ENCODE measurements around the gene FOXP1.
A peak's percentile ranks its signal among the peaks of the same experiment; 100 is the strongest.

The FOXP1 gene

DNA sequence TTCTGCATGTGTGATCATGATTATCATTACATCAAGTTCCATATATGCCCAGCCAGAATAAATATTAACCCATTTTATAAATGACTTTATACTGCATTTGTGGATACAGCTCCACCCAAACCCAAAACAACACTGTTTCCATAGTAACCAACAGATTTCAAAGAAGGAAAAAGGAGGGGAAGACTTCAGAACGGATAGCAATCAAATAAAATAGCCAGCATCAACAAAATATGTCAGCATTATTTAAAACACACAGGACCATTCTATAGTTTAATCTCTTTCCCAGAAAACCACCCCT is 114.4 kb downstream of the FOXP1 start:
- no peaks in the 10 kb centered on the region for H3K9me3 Mint-ChIP-seq
- DNase-seq (ENCODE audit: low spot score in 2 of 2): no peak
- H3K4me3 Mint-ChIP-seq: no peak overlapping the region
- H3K4me1 Mint-ChIP-seq: peaks cover 50% of the 10 kb centered on the region
- H3K27ac Mint-ChIP-seq (ENCODE audit: low read depth): no peak overlapping the region
- ATAC-seq (replicated peaks; ENCODE audit: extremely low read depth, poor library complexity, severe bottlenecking): no peak
- H3K36me3 Mint-ChIP-seq (ENCODE audit: insufficient read depth): peaks cover 5% of the 10 kb centered on the region
- H3K27me3 Mint-ChIP-seq: no peaks in the 10 kb centered on the region

DNA sequence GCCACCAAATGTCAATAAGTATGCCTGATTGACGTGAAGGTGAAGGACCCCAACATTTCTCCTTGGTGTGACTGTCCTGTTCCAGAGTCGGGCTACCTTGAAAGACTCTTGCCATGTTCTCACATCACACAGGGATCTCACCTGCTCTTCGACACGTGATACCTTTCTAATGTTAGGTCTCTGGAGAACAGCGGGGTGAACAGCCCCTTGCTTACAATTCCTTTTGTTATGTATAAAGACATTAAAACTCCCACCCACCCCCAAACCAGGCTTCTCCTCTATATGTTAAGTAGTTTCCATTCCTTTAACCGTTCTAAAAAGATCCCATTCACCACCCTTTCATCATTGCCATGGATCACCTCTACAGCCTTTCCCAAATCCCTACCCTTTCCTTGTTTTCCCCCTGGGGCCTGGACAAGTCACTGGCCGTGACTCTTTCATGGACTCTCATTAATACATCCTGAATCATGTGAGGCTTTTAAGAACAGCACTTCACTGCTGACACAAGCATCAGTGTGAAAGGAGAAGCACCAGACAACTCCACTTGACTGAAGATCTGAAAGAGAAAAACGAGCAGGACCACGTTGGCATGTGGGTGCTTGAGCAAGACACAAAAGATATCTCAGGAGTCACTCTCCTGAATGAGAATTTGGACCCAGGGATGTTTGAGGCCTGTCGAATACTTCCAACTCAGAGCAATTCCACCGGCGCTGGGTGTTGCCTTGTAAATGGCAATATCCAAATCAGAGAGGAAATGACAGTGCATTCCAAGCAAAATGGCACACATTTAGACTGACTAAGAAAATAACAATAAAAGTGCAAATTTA is 115.0 kb downstream of the FOXP1 start:
- peaks cover 49% of the 10 kb centered on the region for H3K4me1 Mint-ChIP-seq
- DNase-seq (ENCODE audit: low spot score in 2 of 2): no peak
- H3K9me3 Mint-ChIP-seq: no peaks in the 10 kb centered on the region
- no peak for ATAC-seq (replicated peaks; ENCODE audit: extremely low read depth, poor library complexity, severe bottlenecking)
- peak overlapping the region; percentile 7 for H3K27ac Mint-ChIP-seq (ENCODE audit: low read depth)
- peaks cover 5% of the 10 kb centered on the region for H3K36me3 Mint-ChIP-seq (ENCODE audit: insufficient read depth)
- H3K27me3 Mint-ChIP-seq: no peaks in the 10 kb centered on the region
- H3K4me3 Mint-ChIP-seq: no peak overlapping the region

DNA sequence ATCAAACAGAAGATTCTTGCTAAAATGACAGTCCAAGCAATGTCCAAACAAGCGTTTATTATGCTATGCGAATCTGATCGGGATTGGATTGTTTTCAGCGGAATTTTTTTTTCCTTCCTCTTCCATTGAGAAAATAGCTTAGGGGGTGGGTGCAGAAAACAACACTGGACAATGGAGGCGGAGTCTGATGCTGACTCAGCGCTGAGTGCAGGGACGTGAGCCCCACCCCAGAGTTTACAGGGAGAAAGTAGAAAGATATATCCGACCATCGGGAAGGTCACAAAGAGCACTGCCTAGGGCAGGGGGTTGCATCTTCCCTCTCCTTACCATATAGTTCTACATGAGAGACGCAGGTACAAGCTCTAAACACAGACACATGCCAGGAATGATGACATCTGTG is 117.0 kb downstream of the FOXP1 start:
- ATAC-seq (replicated peaks; ENCODE audit: extremely low read depth, poor library complexity, severe bottlenecking) (no peak), DNase-seq (ENCODE audit: low spot score in 2 of 2) (no peak)
- Mint-ChIP-seq H3K4me1 (peaks cover 54% of the 10 kb centered on the region), H3K36me3 (ENCODE audit: insufficient read depth) (peaks cover 9% of the 10 kb centered on the region), H3K27ac (ENCODE audit: low read depth) (no peak overlapping the region), H3K27me3 (no peaks in the 10 kb centered on the region), H3K4me3 (no peak overlapping the region), H3K9me3 (no peaks in the 10 kb centered on the region)

DNA sequence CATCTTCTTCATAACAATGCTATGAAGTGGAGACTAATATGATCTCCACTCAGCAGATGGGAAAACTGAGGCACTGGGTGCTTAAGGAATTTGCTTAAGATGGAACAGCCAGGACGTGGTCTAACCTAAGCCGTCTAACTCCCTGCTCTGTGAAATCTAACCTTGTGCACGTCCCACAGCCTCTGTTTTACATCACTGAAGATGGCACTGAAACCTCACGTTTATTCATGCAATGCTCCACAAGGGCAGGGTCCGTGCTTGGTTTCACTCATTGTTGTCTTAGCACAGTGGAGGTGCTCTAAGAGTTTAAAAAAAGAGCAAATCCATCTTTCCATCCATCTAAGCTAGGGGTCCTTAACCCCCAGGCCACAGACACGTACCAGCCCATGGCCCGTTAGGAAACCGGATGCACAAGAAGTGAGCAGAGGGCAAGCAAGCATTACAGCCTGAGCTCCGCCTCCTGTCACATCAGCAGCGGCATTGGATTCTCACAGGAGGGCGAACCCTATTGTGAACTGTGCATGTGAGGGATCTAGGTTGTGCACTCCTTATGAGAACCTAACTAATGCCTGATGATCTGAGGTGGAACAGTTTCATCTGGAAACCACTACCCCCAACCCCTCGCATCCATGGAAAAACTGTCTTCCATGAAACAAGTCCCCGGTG is 118.0 kb downstream of the FOXP1 start:
- Mint-ChIP-seq H3K36me3 (ENCODE audit: insufficient read depth) (peaks cover 9% of the 10 kb centered on the region), H3K4me1 (peaks cover 63% of the 10 kb centered on the region), H3K4me3 (no peak overlapping the region), H3K27ac (ENCODE audit: low read depth) (no peak overlapping the region), H3K27me3 (no peaks in the 10 kb centered on the region), H3K9me3 (no peaks in the 10 kb centered on the region)
- DNase-seq (ENCODE audit: low spot score in 2 of 2) (no peak), ATAC-seq (replicated peaks; ENCODE audit: extremely low read depth, poor library complexity, severe bottlenecking) (no peak)

DNA sequence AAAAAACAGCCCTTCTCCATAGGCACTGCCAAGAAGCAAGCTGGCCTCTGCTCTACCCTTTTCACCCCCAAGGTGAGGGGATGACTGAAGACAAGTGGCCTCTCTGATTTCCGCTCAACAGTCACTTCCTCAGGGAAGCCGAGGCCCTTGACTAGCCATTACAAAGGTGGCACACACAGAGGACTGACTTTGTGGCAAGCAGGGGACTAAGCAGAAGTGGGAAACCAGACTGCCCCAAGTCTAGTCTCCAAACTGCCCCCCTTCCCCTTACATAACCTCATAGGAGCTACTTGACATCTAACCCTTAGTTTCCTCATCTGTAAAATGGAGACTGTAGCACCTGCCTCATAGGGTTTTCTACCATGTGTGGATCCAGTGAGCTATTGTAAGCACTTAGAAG is 118.9 kb downstream of the FOXP1 start:
- Mint-ChIP-seq H3K27me3 (no peaks in the 10 kb centered on the region), H3K27ac (ENCODE audit: low read depth) (no peak overlapping the region), H3K4me3 (no peak overlapping the region), H3K36me3 (ENCODE audit: insufficient read depth) (peaks cover 9% of the 10 kb centered on the region), H3K4me1 (peaks cover 54% of the 10 kb centered on the region), H3K9me3 (no peaks in the 10 kb centered on the region)
- ATAC-seq (replicated peaks; ENCODE audit: extremely low read depth, poor library complexity, severe bottlenecking) (no peak), DNase-seq (ENCODE audit: low spot score in 2 of 2) (no peak)

DNA sequence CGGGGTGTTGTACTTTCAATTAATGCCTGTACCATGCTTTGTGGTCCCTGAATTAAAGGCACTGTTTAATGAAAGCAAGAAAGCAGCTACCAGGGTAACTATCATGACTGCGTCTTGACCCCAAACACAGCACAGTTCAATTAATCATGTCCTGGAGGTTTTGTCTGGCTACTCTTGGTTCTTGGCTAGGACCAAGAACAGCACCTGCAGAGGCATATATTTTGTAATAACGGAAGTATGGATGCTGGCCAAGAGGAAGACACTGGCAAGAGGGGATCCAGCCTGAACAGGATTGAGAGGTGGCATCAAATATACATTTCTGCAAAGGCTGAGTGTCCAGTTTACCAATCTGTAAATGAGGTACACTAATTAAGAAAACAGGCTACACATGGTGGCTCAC is 119.9 kb downstream of the FOXP1 start:
- Mint-ChIP-seq H3K36me3 (ENCODE audit: insufficient read depth) (peaks cover 9% of the 10 kb centered on the region), H3K27ac (ENCODE audit: low read depth) (no peak overlapping the region), H3K4me1 (peaks cover 44% of the 10 kb centered on the region), H3K27me3 (no peaks in the 10 kb centered on the region), H3K4me3 (no peak overlapping the region), H3K9me3 (no peaks in the 10 kb centered on the region)
- ATAC-seq (replicated peaks; ENCODE audit: extremely low read depth, poor library complexity, severe bottlenecking) (no peak), DNase-seq (ENCODE audit: low spot score in 2 of 2) (no peak)

DNA sequence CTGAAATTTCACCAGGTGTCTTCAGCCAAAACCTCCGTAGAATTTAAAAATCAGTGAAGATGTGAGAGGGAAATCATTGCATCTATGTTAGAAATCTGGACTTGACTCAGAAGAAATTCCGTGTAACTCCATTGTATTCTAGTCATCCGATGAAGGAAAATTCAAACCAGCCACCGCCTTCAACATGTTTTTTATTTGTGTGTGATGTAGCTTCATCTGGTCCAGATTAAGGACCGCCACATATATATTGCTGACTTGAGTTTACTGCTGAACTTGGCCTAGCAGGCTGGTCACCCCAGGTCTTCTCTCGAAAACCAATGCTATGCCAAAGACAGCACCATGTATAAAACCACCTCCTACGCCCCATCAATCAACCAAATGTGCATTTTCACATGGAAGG is 120.9 kb downstream of the FOXP1 start:
- DNase-seq (ENCODE audit: low spot score in 2 of 2) (no peak), ATAC-seq (replicated peaks; ENCODE audit: extremely low read depth, poor library complexity, severe bottlenecking) (no peak)
- H3K27ac Mint-ChIP-seq (ENCODE audit: low read depth): no peak overlapping the region
- no peak overlapping the region for H3K4me3 Mint-ChIP-seq
- peaks cover 6% of the 10 kb centered on the region for H3K36me3 Mint-ChIP-seq (ENCODE audit: insufficient read depth)
- H3K27me3 Mint-ChIP-seq: no peaks in the 10 kb centered on the region
- H3K9me3 Mint-ChIP-seq: no peaks in the 10 kb centered on the region
- peaks cover 47% of the 10 kb centered on the region for H3K4me1 Mint-ChIP-seq

DNA sequence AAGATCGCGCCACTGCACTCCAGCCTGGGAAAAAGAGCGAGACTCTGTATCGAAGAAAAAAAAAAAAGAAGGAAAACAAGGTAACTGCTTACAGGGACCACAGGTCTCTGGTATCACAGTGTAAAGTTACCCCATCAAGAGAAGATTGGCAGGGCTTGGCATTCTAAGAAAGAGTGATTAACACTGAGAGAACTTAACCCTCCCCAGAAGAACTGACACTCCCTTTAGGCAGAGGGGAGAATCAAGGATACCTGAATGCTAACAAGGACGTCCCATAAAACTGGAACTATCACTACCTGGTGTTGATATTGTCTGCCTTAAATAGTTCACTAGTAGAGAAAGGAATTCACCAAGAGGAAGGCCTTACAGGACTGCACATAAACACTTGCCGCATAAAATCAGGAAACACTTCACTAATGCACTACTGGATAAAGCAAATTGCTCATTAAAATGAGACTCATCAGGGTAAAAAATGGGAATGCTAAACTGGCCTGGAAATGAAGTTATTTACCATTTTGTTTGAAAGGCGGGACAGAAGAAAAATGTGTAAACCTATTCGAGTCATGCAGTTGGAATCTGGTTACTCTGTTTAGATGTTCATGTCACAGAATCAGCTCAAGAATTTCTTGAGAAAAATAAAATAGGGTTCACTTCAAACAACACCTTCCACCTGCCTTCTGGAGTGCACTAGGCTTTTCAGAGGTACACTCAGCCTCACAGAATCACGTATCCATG is 121.6 kb downstream of the FOXP1 start:
- no peaks in the 10 kb centered on the region for H3K27me3 Mint-ChIP-seq
- H3K4me3 Mint-ChIP-seq: no peak overlapping the region
- peaks cover 6% of the 10 kb centered on the region for H3K36me3 Mint-ChIP-seq (ENCODE audit: insufficient read depth)
- H3K4me1 Mint-ChIP-seq: peaks cover 54% of the 10 kb centered on the region
- DNase-seq (ENCODE audit: low spot score in 2 of 2): no peak
- ATAC-seq (replicated peaks; ENCODE audit: extremely low read depth, poor library complexity, severe bottlenecking): no peak
- H3K27ac Mint-ChIP-seq (ENCODE audit: low read depth): peak overlapping the region; percentile 50
- H3K9me3 Mint-ChIP-seq: no peaks in the 10 kb centered on the region

DNA sequence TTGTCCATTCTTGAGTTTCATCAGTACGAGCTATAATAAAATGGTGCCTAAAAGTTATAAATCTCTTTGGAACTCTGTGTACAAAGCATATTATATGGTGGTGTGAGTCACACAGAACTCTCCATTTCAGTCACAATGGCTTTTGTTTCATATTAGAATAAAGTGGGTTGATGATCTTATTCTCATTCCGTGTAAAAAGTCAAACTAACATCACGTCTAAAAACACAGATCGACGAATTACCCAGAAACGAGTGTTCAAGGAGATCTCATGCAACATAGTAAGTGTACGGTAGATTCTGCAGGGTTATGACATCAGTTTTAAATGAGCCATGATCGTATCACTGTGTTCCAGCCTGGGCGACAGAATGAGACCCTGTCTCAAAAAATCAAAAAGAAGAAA is 122.4 kb downstream of the FOXP1 start:
- Mint-ChIP-seq H3K27ac (ENCODE audit: low read depth) (peak overlapping the region; percentile 50), H3K9me3 (no peaks in the 10 kb centered on the region), H3K4me3 (no peak overlapping the region), H3K27me3 (no peaks in the 10 kb centered on the region), H3K4me1 (peaks cover 59% of the 10 kb centered on the region), H3K36me3 (ENCODE audit: insufficient read depth) (peaks cover 6% of the 10 kb centered on the region)
- DNase-seq (ENCODE audit: low spot score in 2 of 2): no peak
- ATAC-seq (replicated peaks; ENCODE audit: extremely low read depth, poor library complexity, severe bottlenecking): no peak

DNA sequence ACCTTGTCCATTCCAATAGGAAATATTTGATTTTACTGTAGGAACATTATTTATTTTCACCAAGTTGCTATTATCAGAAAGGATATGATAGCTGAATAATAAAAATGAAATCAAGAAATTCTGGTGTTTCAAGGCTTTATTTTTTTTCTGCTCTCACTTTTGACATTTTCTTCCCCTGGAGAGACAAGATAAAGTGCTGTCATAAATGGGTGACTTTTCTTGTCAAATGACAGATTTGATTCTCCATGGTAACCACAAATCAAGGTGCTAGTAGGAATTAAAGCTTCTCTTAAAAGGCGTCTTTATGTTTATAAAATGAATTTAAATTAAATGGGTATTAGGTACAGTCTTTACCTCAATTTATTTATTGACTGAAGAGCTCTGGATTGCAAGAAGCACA is 124.6 kb downstream of the FOXP1 start:
- H3K27ac Mint-ChIP-seq (ENCODE audit: low read depth): no peak overlapping the region

DNA sequence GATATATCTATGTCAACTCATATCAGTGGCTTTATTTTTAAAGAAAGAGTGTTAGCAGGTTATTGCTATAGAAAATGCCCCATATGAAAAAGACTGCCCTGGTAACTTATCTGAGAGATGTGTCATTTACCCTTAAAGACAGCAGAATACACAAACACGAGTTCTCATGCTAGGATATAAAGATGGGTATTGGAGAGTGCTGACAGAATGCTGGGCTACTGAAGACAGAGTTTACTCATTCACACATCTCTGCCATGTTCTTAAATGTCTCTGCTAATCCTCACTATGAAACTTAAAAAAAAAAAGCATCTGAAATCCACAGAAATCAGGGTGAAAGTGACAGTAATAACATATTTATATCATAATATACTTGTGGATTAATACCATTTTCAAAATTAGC is 126.7 kb downstream of the FOXP1 start:
- Mint-ChIP-seq H3K36me3 (ENCODE audit: insufficient read depth) (peaks cover 4% of the 10 kb centered on the region), H3K9me3 (no peaks in the 10 kb centered on the region), H3K27ac (ENCODE audit: low read depth) (peak overlapping the region; percentile 86), H3K4me1 (peaks cover 77% of the 10 kb centered on the region), H3K27me3 (no peaks in the 10 kb centered on the region), H3K4me3 (peak overlapping the region; percentile 61)
- DNase-seq (ENCODE audit: low spot score in 2 of 2) (no peak), ATAC-seq (replicated peaks; ENCODE audit: extremely low read depth, poor library complexity, severe bottlenecking) (no peak)

More for the DNA sequence above, 124.6 kb downstream of the FOXP1 start:
- peaks cover 67% of the 10 kb centered on the region for H3K4me1 Mint-ChIP-seq
- H3K4me3 Mint-ChIP-seq: no peak overlapping the region
- H3K36me3 Mint-ChIP-seq (ENCODE audit: insufficient read depth): peaks cover 9% of the 10 kb centered on the region
- ATAC-seq (replicated peaks; ENCODE audit: extremely low read depth, poor library complexity, severe bottlenecking) (no peak), DNase-seq (ENCODE audit: low spot score in 2 of 2) (no peak)
- H3K27me3 Mint-ChIP-seq: no peaks in the 10 kb centered on the region
- H3K9me3 Mint-ChIP-seq: no peaks in the 10 kb centered on the region

DNA sequence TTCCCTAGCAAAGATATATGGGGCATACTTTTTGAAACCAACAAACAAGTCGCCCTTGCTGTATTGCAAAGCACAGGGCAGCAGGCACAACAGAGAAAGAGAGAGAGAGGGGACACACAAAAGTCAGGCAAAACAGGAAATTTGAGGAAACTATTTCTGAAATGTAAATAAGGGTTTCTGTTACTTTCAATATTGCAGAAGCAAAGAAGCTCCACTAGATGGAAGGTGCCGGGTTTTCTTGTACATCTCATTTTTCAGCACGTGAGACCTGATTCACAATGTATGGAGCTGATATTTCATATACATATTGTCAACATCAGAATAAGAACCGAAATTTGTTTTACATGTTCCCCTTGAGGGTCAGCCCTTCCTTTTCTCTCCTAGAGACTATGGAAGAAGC is 127.4 kb downstream of the FOXP1 start:
- Mint-ChIP-seq H3K4me3 (peak overlapping the region; percentile 61), H3K27ac (ENCODE audit: low read depth) (peak overlapping the region; percentile 86), H3K27me3 (no peaks in the 10 kb centered on the region), H3K9me3 (no peaks in the 10 kb centered on the region), H3K4me1 (peaks cover 77% of the 10 kb centered on the region), H3K36me3 (ENCODE audit: insufficient read depth) (peaks cover 2% of the 10 kb centered on the region)
- ATAC-seq (replicated peaks; ENCODE audit: extremely low read depth, poor library complexity, severe bottlenecking) (no peak), DNase-seq (ENCODE audit: low spot score in 2 of 2) (no peak)

Data from central memory CD8-positive, alpha-beta T cell (primary cell).